Glutamatergic neuron (in vitro differentiated cells): ENCODE data around the gene GTF2A1. TPM values are rescaled to one million over a fixed set of nuclear protein-coding genes. Genes with fewer than 3 reads are reported as not detected.

Experiments used
- DNase-seq: peaks from one replicate; pipeline ENCODE4 v3.0.0; 2022
- H3K27ac Mint-ChIP-seq: one replicate; pipeline ENCODE4 v1.8.0; 2020; ENCODE audit warnings: mild to moderate bottlenecking, mixed read lengths, inconsistent platforms; ENCODE audit not compliant: unreplicated experiment
- H3K27me3 Mint-ChIP-seq: one replicate; pipeline ENCODE4 v1.8.0; 2020; ENCODE audit warnings: mild to moderate bottlenecking, moderate library complexity, mixed read lengths, inconsistent platforms; ENCODE audit not compliant: unreplicated experiment
- H3K36me3 Mint-ChIP-seq: one replicate; pipeline ENCODE4 v1.8.0; 2020; ENCODE audit warnings: mild to moderate bottlenecking, mixed read lengths, inconsistent platforms; ENCODE audit not compliant: unreplicated experiment
- H3K4me1 Mint-ChIP-seq: one replicate; pipeline ENCODE4 v1.8.0; 2020; ENCODE audit warnings: mild to moderate bottlenecking, low read depth, mixed read lengths, inconsistent platforms; ENCODE audit not compliant: unreplicated experiment
- H3K4me3 Mint-ChIP-seq: one replicate; pipeline ENCODE4 v1.8.0; 2020; ENCODE audit warnings: mild to moderate bottlenecking, mixed read lengths, inconsistent platforms; ENCODE audit not compliant: unreplicated experiment
- H3K9me3 Mint-ChIP-seq: one replicate; pipeline ENCODE4 v1.8.0; 2020; ENCODE audit warnings: mild to moderate bottlenecking, moderate library complexity, mixed read lengths, inconsistent platforms; ENCODE audit not compliant: unreplicated experiment
- CTCF ChIP-seq: fragments of 200-600 bp; sonication (generic); IDR thresholded peaks from one replicate; pipeline ENCODE4 v1.5.0; 2021; ENCODE audit not compliant: partially characterized antibody, unreplicated experiment
- total RNA-seq: library from RNA; stranded (reverse); fragmentation: NEBNext Ultra II Directional; extraction: Animal tissue kit (Norgen Biotek cat#: 25700); gene quantifications from one replicate; pipeline ENCODE4 v1.2.1, GENCODE V29; 2021; ENCODE audit not compliant: unreplicated experiment

Gene GTF2A1
- total RNA-seq, 1 donor from 2014 or later: 62.3 TPM

GRCh38 chr14:81265636-81266169 lies 44.9 kb upstream of the GTF2A1 start:
- Mint-ChIP-seq H3K27me3 (peaks cover 7% of the 10 kb centered on the region), H3K36me3 (peaks cover 19% of the 10 kb centered on the region), H3K9me3 (peaks cover 4% of the 10 kb centered on the region), H3K4me1 (peaks cover 29% of the 10 kb centered on the region), H3K27ac (no peak overlapping the region), H3K4me3 (no peak overlapping the region)
- DNase-seq: no peak
- no peak for TF ChIP-seq CTCF

- peaks cover 18% of the 10 kb centered on the region for H3K4me1 Mint-ChIP-seq
- H3K36me3 Mint-ChIP-seq: peaks cover 19% of the 10 kb centered on the region
- DNase-seq: no peak
- peaks cover 2% of the 10 kb centered on the region for H3K9me3 Mint-ChIP-seq
- no peak overlapping the region for H3K4me3 Mint-ChIP-seq
- H3K27me3 Mint-ChIP-seq: peaks cover 10% of the 10 kb centered on the region
- no peak for TF ChIP-seq CTCF
- H3K27ac Mint-ChIP-seq: no peak overlapping the region
Observed at GRCh38 chr14:81264671-81265070, 43.9 kb upstream of the GTF2A1 start.

GRCh38 chr14:81263777-81264410 lies 43.1 kb upstream of the GTF2A1 start:
- peaks cover 13% of the 10 kb centered on the region for H3K4me1 Mint-ChIP-seq
- no peak overlapping the region for H3K4me3 Mint-ChIP-seq
- peak overlapping the region; percentile 7 for H3K27ac Mint-ChIP-seq
- DNase-seq: no peak
- H3K36me3 Mint-ChIP-seq: peaks cover 19% of the 10 kb centered on the region
- TF ChIP-seq CTCF: no peak
- no peaks in the 10 kb centered on the region for H3K9me3 Mint-ChIP-seq
- H3K27me3 Mint-ChIP-seq: peaks cover 14% of the 10 kb centered on the region

- H3K27me3 Mint-ChIP-seq: peaks cover 13% of the 10 kb centered on the region
- H3K27ac Mint-ChIP-seq: no peak overlapping the region
- H3K9me3 Mint-ChIP-seq: no peaks in the 10 kb centered on the region
- H3K4me1 Mint-ChIP-seq: peaks cover 7% of the 10 kb centered on the region
- DNase-seq: no peak
- no peak for TF ChIP-seq CTCF
- peaks cover 26% of the 10 kb centered on the region for H3K36me3 Mint-ChIP-seq
- H3K4me3 Mint-ChIP-seq: no peak overlapping the region
Observed at GRCh38 chr14:81261176-81261575, 40.4 kb upstream of the GTF2A1 start.

- Mint-ChIP-seq H3K4me3 (no peak overlapping the region), H3K9me3 (peaks cover 1% of the 10 kb centered on the region), H3K36me3 (peaks cover 27% of the 10 kb centered on the region), H3K4me1 (peaks cover 5% of the 10 kb centered on the region), H3K27me3 (peaks cover 13% of the 10 kb centered on the region), H3K27ac (no peak overlapping the region)
- no peak for TF ChIP-seq CTCF
- DNase-seq: no peak
Observed at GRCh38 chr14:81260732-81261131, 40.0 kb upstream of the GTF2A1 start.
